GM12878 (cell line): Measurements from ENCODE around the gene POT1. TPM values are rescaled to one million over a fixed set of nuclear protein-coding genes. Genes with fewer than 3 reads are reported as not detected.
A peak's percentile ranks its signal among the peaks of the same experiment; 100 is the strongest.

Experiments used
- ATAC-seq: fragments of 200-7000 bp; cut with Tn5 transposase; 3 replicates; pipeline ENCODE4 v1.9.1; 2020; ENCODE audit warnings: mild to moderate bottlenecking, moderate library complexity
- BruUV-seq: library from RNA; stranded (reverse); fragments of 400-500 nt; replicated peaks from 2 replicates; lab custom pipeline; 2021; lab: Mats Ljungman, UMichigan
- CTCF ChIA-PET: fragments of 300-600 bp; sonication (Branson Sonifier 250); formaldehyde crosslinking; extraction: SDS; loops from one replicate; lab custom pipeline; 2021; ENCODE audit warnings: inconsistent platforms; lab: Yijun Ruan, JAX
- POLR2A ChIA-PET: fragments of 350-600 bp; formaldehyde crosslinking; extraction: SDS; loops from one replicate; lab custom pipeline; 2021; ENCODE audit warnings: inconsistent platforms; lab: Charles Lee
- RAD21 ChIA-PET: fragments of 300-600 bp; sonication (Branson Sonifier 250); formaldehyde crosslinking; loops from one replicate; lab custom pipeline; 2023; ENCODE audit warnings: antibody characterized with exemption; ENCODE audit not compliant: unreplicated experiment; lab: Charles Lee
- SMC1A ChIA-PET: fragments of 300-600 bp; sonication (Branson Sonifier 250); formaldehyde crosslinking; loops from one replicate; lab custom pipeline; 2023; ENCODE audit not compliant: unreplicated experiment, uncharacterized antibody; lab: Charles Lee
- DNase-seq: peaks from one replicate; pipeline ENCODE4 v3.0.0-alpha.2; 2011; ENCODE audit warnings: low read depth, low spot score
- FAIRE-seq: peaks from 3 replicates; lab custom pipeline; 2011; peaks lifted over from hg19 to GRCh38; lab: Jason Lieb, UNC
- H2AFZ ChIP-seq: 2 replicates; pipeline ENCODE4 v1.6.0; 2011; ENCODE audit warnings: low read depth, low read length, control low read depth; ENCODE audit not compliant: control insufficient read depth
- H3K27ac ChIP-seq: 2 replicates; pipeline ENCODE4 v1.5.1; 2011; ENCODE audit warnings: control low read depth; ENCODE audit not compliant: control insufficient read depth, insufficient read depth
- H3K27me3 ChIP-seq, 2 experiments: replicated peaks in 1 of 2; 2 replicates each; pipeline versions ENCODE4 v1.6.0 to v1.6.1; 2011; ENCODE audit warnings: low read length in 1 of 2; ENCODE audit not compliant: control insufficient read depth in 2 of 2, insufficient read depth in 2 of 2
- H3K36me3 ChIP-seq, 2 experiments: 2 replicates each; pipeline ENCODE4 v1.5.1; 2011; ENCODE audit warnings: low read length in 1 of 2; ENCODE audit not compliant: control insufficient read depth in 2 of 2, insufficient read depth in 2 of 2
- H3K4me1 ChIP-seq: 2 replicates; pipeline ENCODE4 v1.6.1; 2011; ENCODE audit warnings: mild to moderate bottlenecking, low read length, moderate library complexity, mixed read lengths; ENCODE audit not compliant: control insufficient read depth, insufficient read depth
- H3K4me2 ChIP-seq: 2 replicates; pipeline ENCODE4 v1.6.0; 2011; ENCODE audit warnings: control low read depth; ENCODE audit not compliant: control insufficient read depth, insufficient read depth
- H3K4me3 ChIP-seq: fragments of 200-600 bp; sonication (generic); 2 replicates; pipeline ENCODE4 v1.5.1; 2016
- H3K79me2 ChIP-seq: 2 replicates; pipeline ENCODE4 v1.6.0; 2011; ENCODE audit warnings: low read length; ENCODE audit not compliant: control insufficient read depth, insufficient read depth
- H3K9ac ChIP-seq: 2 replicates; pipeline ENCODE4 v1.8.0; 2011; ENCODE audit warnings: low read length, control low read depth, mixed read lengths; ENCODE audit not compliant: control insufficient read depth, insufficient read depth
- H3K9me3 ChIP-seq: replicated peaks from 3 replicates; pipeline ENCODE4 v1.5.1; 2011; ENCODE audit warnings: mild to moderate bottlenecking, low read length; ENCODE audit not compliant: control insufficient read depth, insufficient read depth
- H4K20me1 ChIP-seq: 2 replicates; pipeline ENCODE4 v1.6.0; 2011; ENCODE audit not compliant: control insufficient read depth, insufficient read depth
- BHLHE40 ChIP-seq, 2 experiments: fragments of 450-650 bp in 1 of 2; IDR thresholded peaks; 2 replicates each; pipeline ENCODE4 v1.6.1; 2011 to 2017; ENCODE audit warnings: low read depth in 2 of 2, borderline replicate concordance in 1 of 2, improper control_type of control experiment in 1 of 2, low read length in 1 of 2, mild to moderate bottlenecking in 1 of 2
- BMI1 ChIP-seq: fragments of 450-650 bp; IDR thresholded peaks from 2 replicates; pipeline ENCODE4 v1.6.1; 2016; ENCODE audit warnings: mild to moderate bottlenecking, moderate library complexity, borderline replicate concordance
- CBFB ChIP-seq: IDR thresholded peaks from 2 replicates; pipeline ENCODE4 v1.6.1; 2016; ENCODE audit warnings: antibody characterized with exemption, low read depth
- CHD2 ChIP-seq: IDR thresholded peaks from 2 replicates; pipeline ENCODE4 v1.6.1; 2011; ENCODE audit warnings: low read depth, low read length, improper control_type of control experiment, borderline replicate concordance
- E2F4 ChIP-seq: IDR thresholded peaks from 2 replicates; pipeline ENCODE4 v1.6.1; 2012; ENCODE audit warnings: low read depth, low read length, improper control_type of control experiment
- GATAD2B ChIP-seq: fragments of 450-650 bp; conservative IDR thresholded peaks from 2 replicates; pipeline ENCODE4 v1.6.1; 2017; ENCODE audit warnings: low read depth, mild to moderate bottlenecking, moderate library complexity
- HDAC2 ChIP-seq: fragments of 200-600 bp; sonication (generic); IDR thresholded peaks from 2 replicates; pipeline ENCODE4 v1.6.1; 2017
- IKZF1 ChIP-seq: fragments of 450-650 bp; conservative IDR thresholded peaks from 2 replicates; pipeline ENCODE4 v1.6.1; 2017; ENCODE audit warnings: antibody characterized with exemption, mild to moderate bottlenecking
- MXI1 ChIP-seq: fragments of 150-350 bp; IDR thresholded peaks from 2 replicates; pipeline ENCODE4 v1.6.1; 2011; ENCODE audit warnings: low read depth, mild to moderate bottlenecking, inconsistent platforms, low read length, improper control_type of control experiment
- MYC ChIP-seq: IDR thresholded peaks from 2 replicates; pipeline ENCODE4 v1.6.1; 2011; ENCODE audit warnings: mild to moderate bottlenecking, low read length, moderate library complexity, inconsistent platforms; ENCODE audit not compliant: insufficient read depth, insufficient replicate concordance, insufficient read length, severe bottlenecking
- NBN ChIP-seq: fragments of 450-650 bp; IDR thresholded peaks from 2 replicates; pipeline ENCODE4 v1.6.1; 2016
- NFIC ChIP-seq: IDR thresholded peaks from 2 replicates; pipeline ENCODE4 v1.6.1; 2012; ENCODE audit warnings: low read depth, mild to moderate bottlenecking, inconsistent platforms, low read length, moderate library complexity
- NFYB ChIP-seq: IDR thresholded peaks from 2 replicates; pipeline ENCODE4 v1.6.1; 2011; ENCODE audit warnings: low read depth, mild to moderate bottlenecking, low read length, improper control_type of control experiment, moderate library complexity; ENCODE audit not compliant: insufficient read depth
- PAX8 ChIP-seq: fragments of 450-650 bp; IDR thresholded peaks from 2 replicates; pipeline ENCODE4 v1.6.1; 2017; ENCODE audit warnings: mild to moderate bottlenecking, moderate library complexity
- POLR2AphosphoS2 ChIP-seq: IDR thresholded peaks from 2 replicates; pipeline ENCODE4 v1.6.1; 2011; ENCODE audit warnings: low read depth, mild to moderate bottlenecking, low read length, improper control_type of control experiment, moderate library complexity
- RELA ChIP-seq: fragments of 450-650 bp; IDR thresholded peaks from 2 replicates; pipeline ENCODE4 v1.8.0; 2014; ENCODE audit warnings: borderline replicate concordance; ENCODE audit not compliant: partially characterized antibody
- SMAD5 ChIP-seq: IDR thresholded peaks from 2 replicates; pipeline ENCODE4 v1.6.1; 2016; ENCODE audit warnings: antibody characterized with exemption, low read depth
- SMARCA5 ChIP-seq: fragments of 450-650 bp; IDR thresholded peaks from 2 replicates; pipeline ENCODE4 v1.6.1; 2017; ENCODE audit warnings: mild to moderate bottlenecking
- SMC3 ChIP-seq: IDR thresholded peaks from 2 replicates; pipeline ENCODE4 v1.6.1; 2011; ENCODE audit warnings: low read length, improper control_type of control experiment, borderline replicate concordance
- SRF ChIP-seq, 2 experiments: IDR thresholded peaks; 2 replicates each; pipeline ENCODE4 v1.6.1; 2011; ENCODE audit warnings: low read depth in 2 of 2, low read length in 2 of 2, mild to moderate bottlenecking in 1 of 2, moderate library complexity in 1 of 2
- STAT3 ChIP-seq: IDR thresholded peaks from 2 replicates; pipeline ENCODE4 v1.6.1; 2011; ENCODE audit warnings: low read depth, low read length, improper control_type of control experiment
- TCF3 ChIP-seq: IDR thresholded peaks from 2 replicates; pipeline ENCODE4 v1.6.1; 2012; ENCODE audit warnings: low read depth, mild to moderate bottlenecking, low read length, borderline replicate concordance; ENCODE audit not compliant: insufficient read depth
- TCF7 ChIP-seq: IDR thresholded peaks from 2 replicates; pipeline ENCODE4 v1.6.1; 2014; ENCODE audit warnings: antibody characterized with exemption, borderline replicate concordance
- ZNF622 ChIP-seq: fragments of 450-650 bp; IDR thresholded peaks from 2 replicates; pipeline ENCODE4 v1.6.1; 2017; ENCODE audit warnings: mild to moderate bottlenecking, inconsistent platforms
- WGBS: methylation state at CpG from one replicate; pipeline ENCODE4 v1.1.6; 2016; ENCODE audit warnings: low lambda C conversion rate; ENCODE audit not compliant: insufficient replicate concordance, insufficient coverage; ENCODE audit errors: missing lambda C conversion rate; 5-methylcytosine and 5-hydroxymethylcytosine counted together
- in situ Hi-C: fragments of 300-500 bp; cut with MboI; formaldehyde crosslinking; loops from 9 replicates; pipeline ENCODE4 v1.14.3; 2018; ENCODE audit warnings: mixed read lengths
- intact Hi-C: fragments of 100-400 bp; cut with micrococcal nuclease; formaldehyde crosslinking; loops from one replicate; pipeline ENCODE4 v1.14.2; 2022; ENCODE audit not compliant: unreplicated experiment
- polyA plus RNA-seq, 11 experiments: library from polyadenylated mRNA; depleted of rRNA in 4 of 11; unstranded in 6 of 11; stranded (reverse) in 5 of 11; fragments of >200 nt; fragmentation: Nextera tagmentation in 4 of 11; fragmentation: Illumina TruSeq in 1 of 11; extraction: Ambion mirVana in 4 of 11; extraction: Trizol in 1 of 11; gene quantifications; 1 replicate in 1 of 11; 2 replicates in 10 of 11; pipeline versions ENCODE4 v1.2.1 to v1.2.3, GENCODE V29; 2011 to 2016; ENCODE audit warnings: inconsistent platforms in 2 of 11, missing spikeins in 2 of 11, low read depth in 1 of 11
- total RNA-seq, 4 experiments: library from RNA; depleted of rRNA in 3 of 4; stranded (reverse); fragments of >200 nt in 3 of 4; fragmentation: Illumina TruSeq in 1 of 4; extraction: Trizol in 1 of 4; gene quantifications; 2 replicates each; pipeline versions ENCODE4 v1.2.1 to v1.2.3, GENCODE V29; 2013 to 2021
- TF ChIP-seq, protein P1 (sequence below): IDR thresholded peaks from 2 replicates; pipeline ENCODE4 v1.6.1; 2011; ENCODE audit warnings: low read depth, mild to moderate bottlenecking, low read length, moderate library complexity, borderline replicate concordance; ENCODE audit errors: extremely low read depth

POT1 gene
- total and polyA plus RNA-seq, 10 of the 15 experiments (the other 5 are each of a cell fraction or from before 2014, with no cell fraction given): 16.3 to 87.0 (median 33.9) TPM

DNA sequence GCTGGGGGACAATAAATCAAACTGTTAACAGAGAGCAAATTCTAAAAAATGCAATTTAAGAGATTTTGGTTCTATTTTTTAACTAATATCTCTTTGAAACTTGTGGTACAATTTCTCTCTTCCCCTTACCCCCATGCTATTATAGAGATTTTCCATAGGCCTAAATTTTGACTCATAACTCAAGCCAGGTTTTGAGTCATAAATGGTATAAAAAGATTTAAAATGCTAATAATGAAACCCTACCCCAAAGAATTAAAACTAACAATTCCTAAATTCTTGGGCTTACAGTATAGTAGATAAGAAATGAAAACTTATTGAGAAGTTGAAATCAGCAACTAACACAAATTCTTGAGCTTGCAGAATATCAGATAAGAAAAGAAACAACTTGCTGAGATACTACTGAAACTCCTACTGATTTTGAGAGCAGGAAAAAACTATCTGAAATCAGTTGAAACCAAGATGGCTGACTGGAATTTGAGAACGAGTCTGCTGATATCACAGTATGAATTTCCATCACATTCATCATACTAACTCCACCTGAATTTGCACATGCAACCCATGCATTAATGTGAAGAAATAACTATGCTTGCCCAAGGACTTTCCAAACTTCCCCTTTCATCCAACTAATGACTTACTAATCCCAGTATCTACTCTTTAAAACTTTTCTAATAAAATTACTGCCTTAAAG is 36.3 kb downstream of the POT1 start:
- Histone ChIP-seq H3K36me3 (peaks cover 3 to 6% of the 10 kb centered on the region in 2 experiments; a peak in 2 of 4 replicates), H3K4me2 (peak overlapping the region; percentile 50), H3K79me2 (no peaks in the 10 kb centered on the region), H3K9me3 (no peaks in the 10 kb centered on the region; the same call in 2 of the 3 replicates), H3K27me3 (no peaks in the 10 kb centered on the region), H4K20me1 (no peaks in the 10 kb centered on the region), H3K4me1 (peaks cover 5% of the 10 kb centered on the region; the same call in 1 of the 2 replicates), H3K9ac (no peak overlapping the region), H2AFZ (no peak overlapping the region; the same call in 1 of the 2 replicates), H3K27ac (peak overlapping the region; percentile 72), H3K4me3 (no peak overlapping the region)
- intact Hi-C loops (no loop called here), in situ Hi-C loops (no loop called here)
- ATAC-seq (peak; percentile 89), FAIRE-seq (peak; percentile 62), DNase-seq (no peak)
- BruUV-seq: no TSS peak
- ChIA-PET CTCF (interaction anchor here (2.2 kb wide), 2 partner anchors 8 to 27 kb away, joined by 4 to 6 read pairs; no protein-coding TSS in a partner anchor), RAD21 (interaction anchor here (1.1 to 1.6 kb wide), 2 partner anchors 22 to 36 kb away, joined by 3 to 4 read pairs; partner anchors contain the start of gene POT1), SMC1A (interaction anchor here (0.9 to 2.0 kb wide), 6 partner anchors 8 to 30 kb away, joined by 3 to 7 read pairs (median 4); no protein-coding TSS in a partner anchor), POLR2A (interaction anchor here (0.6 kb wide), 1 partner anchor 77 kb away, joined by 3 read pairs; no protein-coding TSS in a partner anchor)
- WGBS: 0% methylated on average over 1 of the region's 1 CpG
- no peak for TF ChIP-seq SMAD5
- TF ChIP-seq TCF7: peak; percentile 49; the same call in 1 of the 2 replicates
- no peak for TF ChIP-seq NFYB
- TF ChIP-seq NFIC: peak; percentile 100
- no peak for TF ChIP-seq STAT3
- TF ChIP-seq NBN: no peak
- TF ChIP-seq GATAD2B: no peak
- no peak for TF ChIP-seq MXI1
- no peak for TF ChIP-seq RELA
- TF ChIP-seq E2F4: no peak
- no peak for TF ChIP-seq HDAC2
- TF ChIP-seq BHLHE40 (IDR thresholded peaks at IDR 0.05; ENCODE audit: borderline replicate concordance in 1 of 2, low read depth in 2 of 2, low read length in 1 of 2): no peak
- no peak for TF ChIP-seq SMARCA5
- no peak for TF ChIP-seq BMI1
- no peak for TF ChIP-seq MYC
- TF ChIP-seq IKZF1: peak; percentile 52
- TF ChIP-seq PAX8: no peak
- TF ChIP-seq SRF (IDR thresholded peaks at IDR 0.05; ENCODE audit: low read depth in 2 of 2, low read length in 2 of 2): no peak; a peak in 1 of 4 replicates
- TF ChIP-seq ZNF622: no peak
- no peak for TF ChIP-seq SMC3
- no peak for TF ChIP-seq TCF3
- no peak for TF ChIP-seq POLR2AphosphoS2
- TF ChIP-seq CHD2: no peak
- TF ChIP-seq, protein P1, sequence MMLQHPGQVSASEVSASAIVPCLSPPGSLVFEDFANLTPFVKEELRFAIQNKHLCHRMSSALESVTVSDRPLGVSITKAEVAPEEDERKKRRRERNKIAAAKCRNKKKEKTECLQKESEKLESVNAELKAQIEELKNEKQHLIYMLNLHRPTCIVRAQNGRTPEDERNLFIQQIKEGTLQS: no peak
- no peak for TF ChIP-seq CBFB
